ENCODE measurements around the gene THSD7B. TPM values are rescaled to one million over a fixed set of nuclear protein-coding genes. Genes with fewer than 3 reads are reported as not detected.

Gene THSD7B
- total and polyA plus RNA-seq, 2 of the 8 experiments (the other 6 are each of a cell fraction or from before 2014, with no cell fraction given) = 0.60 to 2.9 TPM

DNA sequence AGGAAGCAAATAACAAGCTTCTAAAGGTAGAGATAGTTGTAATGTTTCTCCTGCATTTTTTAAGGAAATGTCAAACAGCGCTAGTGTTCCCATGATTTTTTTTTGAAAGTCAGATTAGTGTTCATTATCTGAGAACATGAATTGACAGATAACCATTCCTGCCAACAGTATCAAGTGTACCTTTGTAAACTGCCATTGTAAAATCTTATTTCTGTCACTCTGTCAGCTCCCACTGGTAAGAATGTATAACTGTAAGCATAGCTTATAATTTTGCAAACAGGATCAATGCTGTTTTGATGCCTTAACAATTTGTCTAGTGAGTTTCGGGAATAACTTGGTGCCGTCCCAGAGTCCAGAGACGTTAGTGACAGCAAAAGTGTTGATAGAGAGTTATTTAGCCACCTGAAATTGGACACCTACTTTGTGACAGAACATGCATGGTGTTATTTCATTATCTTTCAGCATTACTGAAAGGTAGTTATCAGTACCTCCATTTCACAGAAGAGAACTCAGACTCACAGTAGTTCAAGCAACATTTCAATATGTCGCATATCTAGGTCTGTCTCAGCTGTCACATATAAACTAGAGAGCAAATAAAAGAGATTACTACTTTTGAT, 221.4 kb downstream of the THSD7B start (continued):
- TF ChIP-seq HDAC6 (IDR thresholded peaks at IDR 0.05; ENCODE audit: low read depth, low read length) (no peak), ZNF274 (IDR thresholded peaks at IDR 0.05; ENCODE audit: borderline replicate concordance, extremely low read depth, low read length) (no peak), EP300 (IDR thresholded peaks at IDR 0.05; ENCODE audit: borderline replicate concordance in 1 of 2, low read depth in 2 of 2, low read length in 2 of 2) (no peak), GABPA (IDR thresholded peaks at IDR 0.05; ENCODE audit: borderline replicate concordance, insufficient read depth, low read length) (no peak), KDM4A (IDR thresholded peaks at IDR 0.05; ENCODE audit: low read depth, low read length, severe bottlenecking) (no peak)
